Calu3 (cell line): ENCODE data around the gene C1orf87. TPM values are rescaled to one million over a fixed set of nuclear protein-coding genes. Genes with fewer than 3 reads are reported as not detected.

ENCODE experiments used
- BruUV-seq: library from RNA; stranded (reverse); fragments of 400-500 nt; replicated peaks from 2 replicates; lab custom pipeline; 2021; lab: Mats Ljungman, UMichigan
- CTCF ChIA-PET: fragments of 300-600 bp; sonication (Branson Sonifier 250); formaldehyde crosslinking; loops from one replicate; lab custom pipeline; 2022; ENCODE audit warnings: antibody characterized with exemption; lab: Charles Lee
- DNase-seq: peaks from one replicate; pipeline ENCODE4 v3.0.0; 2022
- H3K27ac Mint-ChIP-seq: one replicate; pipeline ENCODE4 v1.8.0; 2022; ENCODE audit warnings: mixed read lengths; ENCODE audit not compliant: unreplicated experiment
- H3K27me3 Mint-ChIP-seq: one replicate; pipeline ENCODE4 v1.8.0; 2022; ENCODE audit warnings: mixed read lengths; ENCODE audit not compliant: unreplicated experiment
- H3K36me3 Mint-ChIP-seq: one replicate; pipeline ENCODE4 v1.8.0; 2022; ENCODE audit warnings: mild to moderate bottlenecking, moderate library complexity, mixed read lengths; ENCODE audit not compliant: insufficient read depth, unreplicated experiment
- H3K4me1 Mint-ChIP-seq: one replicate; pipeline ENCODE4 v1.8.0; 2022; ENCODE audit warnings: mild to moderate bottlenecking, low read depth, mixed read lengths; ENCODE audit not compliant: unreplicated experiment
- H3K4me3 Mint-ChIP-seq: one replicate; pipeline ENCODE4 v1.8.0; 2022; ENCODE audit warnings: mild to moderate bottlenecking, low read depth, moderate library complexity, mixed read lengths; ENCODE audit not compliant: unreplicated experiment
- H3K9me3 Mint-ChIP-seq: one replicate; pipeline ENCODE4 v1.8.0; 2022; ENCODE audit warnings: low read depth, mixed read lengths; ENCODE audit not compliant: unreplicated experiment
- CTCF ChIP-seq: fragments of 200-600 bp; IDR thresholded peaks from one replicate; pipeline ENCODE4 v1.8.0; 2022; ENCODE audit warnings: antibody characterized with exemption; ENCODE audit not compliant: unreplicated experiment
- intact Hi-C: fragments of 100-400 bp; cut with micrococcal nuclease; formaldehyde crosslinking; loops from one replicate; pipeline ENCODE4 v1.10.0; 2022; ENCODE audit not compliant: unreplicated experiment
- total RNA-seq: library from RNA; stranded (reverse); gene quantifications from 2 replicates; pipeline ENCODE4 v1.2.3, GENCODE V29; 2022

Gene C1orf87
- total RNA-seq, 1 experiment from 2014 or later, result not detected

GRCh38 chr1:59999746-60000145 lies 73.8 kb downstream of the C1orf87 start:
- Mint-ChIP-seq H3K4me1 (no peaks in the 10 kb centered on the region), H3K4me3 (no peak overlapping the region), H3K27me3 (peaks cover 37% of the 10 kb centered on the region), H3K27ac (no peak overlapping the region), H3K9me3 (no peaks in the 10 kb centered on the region), H3K36me3 (no peaks in the 10 kb centered on the region)
- DNase-seq, result no peak
- CTCF ChIA-PET, result no interaction called here
- intact Hi-C loops, result no loop called here
- no TSS peak for BruUV-seq
- TF ChIP-seq CTCF, result no peak

DNA sequence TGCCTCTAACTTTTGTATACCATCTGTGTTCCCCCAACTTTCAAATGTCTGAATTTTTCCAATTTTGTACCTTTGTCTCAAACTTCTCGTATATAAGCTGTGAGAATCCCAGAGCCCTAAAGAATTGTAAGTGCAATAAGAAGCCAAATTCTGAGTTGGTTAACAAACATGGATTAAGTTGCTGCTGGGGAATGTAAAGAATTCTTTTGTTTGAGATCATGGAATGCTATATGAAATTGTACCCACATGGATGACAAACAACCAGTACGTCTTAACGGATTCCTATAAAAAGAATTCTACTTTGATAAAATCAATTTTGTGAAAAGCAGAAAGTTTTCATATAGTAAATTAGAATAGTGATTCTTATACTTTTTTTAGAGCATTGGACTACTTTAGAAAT lies 74.6 kb downstream of the C1orf87 start:
- H3K4me1 Mint-ChIP-seq, result no peaks in the 10 kb centered on the region
- DNase-seq, result no peak
- no TSS peak for BruUV-seq
- H3K27me3 Mint-ChIP-seq, result peaks cover 42% of the 10 kb centered on the region
- CTCF ChIA-PET, result no interaction called here
- no peak for TF ChIP-seq CTCF
- no peaks in the 10 kb centered on the region for H3K9me3 Mint-ChIP-seq
- H3K27ac Mint-ChIP-seq, result no peak overlapping the region
- no peaks in the 10 kb centered on the region for H3K36me3 Mint-ChIP-seq
- intact Hi-C loops, result no loop called here
- no peak overlapping the region for H3K4me3 Mint-ChIP-seq

DNA sequence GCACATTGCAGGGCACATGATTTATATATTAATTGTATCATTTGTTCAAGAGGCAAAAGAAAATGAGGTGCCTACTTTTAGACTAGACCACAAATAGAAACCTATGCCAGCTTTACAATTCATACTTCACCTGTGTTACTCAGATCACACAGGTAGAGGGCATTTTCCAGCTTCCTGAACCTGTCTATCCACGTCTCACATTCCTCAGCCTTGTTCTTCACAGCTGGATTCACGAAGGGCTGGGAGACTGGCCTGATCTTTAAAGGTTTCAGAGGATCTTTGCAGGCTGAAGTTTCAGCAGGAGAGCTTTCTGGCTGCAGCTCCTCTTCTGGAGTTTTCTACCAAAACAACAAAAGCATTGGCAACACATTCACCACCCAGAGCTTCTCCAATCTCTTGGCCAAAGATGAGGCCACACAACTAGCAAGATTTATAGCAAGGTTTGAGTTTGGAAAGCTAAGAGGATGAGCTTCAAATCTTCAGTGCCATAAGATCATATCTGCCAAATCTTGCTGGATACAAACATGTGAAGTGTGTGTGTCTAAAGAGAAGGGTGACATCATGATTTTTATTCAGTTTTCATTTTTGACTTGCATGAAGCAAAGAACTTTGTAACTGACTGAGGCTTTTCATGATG lies 76.0 kb downstream of the C1orf87 start:
- no TSS peak for BruUV-seq
- no peak for TF ChIP-seq CTCF
- Mint-ChIP-seq H3K4me1 (no peaks in the 10 kb centered on the region), H3K4me3 (no peak overlapping the region), H3K27me3 (peaks cover 42% of the 10 kb centered on the region), H3K9me3 (no peaks in the 10 kb centered on the region), H3K27ac (no peak overlapping the region), H3K36me3 (no peaks in the 10 kb centered on the region)
- intact Hi-C loops, result no loop called here
- DNase-seq, result no peak
- CTCF ChIA-PET, result no interaction called here

GRCh38 chr1:59994302-59995198 lies 79.0 kb downstream of the C1orf87 start:
- no peaks in the 10 kb centered on the region for H3K36me3 Mint-ChIP-seq
- CTCF ChIA-PET, result interaction anchor here (0.5 kb wide), 1 partner anchor 244 kb away, joined by 3 read pairs; no protein-coding TSS in a partner anchor
- no peak for DNase-seq
- intact Hi-C loops, result no loop called here
- TF ChIP-seq CTCF, result no peak
- H3K4me3 Mint-ChIP-seq, result no peak overlapping the region
- H3K27ac Mint-ChIP-seq, result no peak overlapping the region
- H3K4me1 Mint-ChIP-seq, result no peaks in the 10 kb centered on the region
- peaks cover 42% of the 10 kb centered on the region for H3K27me3 Mint-ChIP-seq
- no TSS peak for BruUV-seq
- H3K9me3 Mint-ChIP-seq, result no peaks in the 10 kb centered on the region
